ENCODE results near the gene CYB5R3.

Gene CYB5R3

DNA sequence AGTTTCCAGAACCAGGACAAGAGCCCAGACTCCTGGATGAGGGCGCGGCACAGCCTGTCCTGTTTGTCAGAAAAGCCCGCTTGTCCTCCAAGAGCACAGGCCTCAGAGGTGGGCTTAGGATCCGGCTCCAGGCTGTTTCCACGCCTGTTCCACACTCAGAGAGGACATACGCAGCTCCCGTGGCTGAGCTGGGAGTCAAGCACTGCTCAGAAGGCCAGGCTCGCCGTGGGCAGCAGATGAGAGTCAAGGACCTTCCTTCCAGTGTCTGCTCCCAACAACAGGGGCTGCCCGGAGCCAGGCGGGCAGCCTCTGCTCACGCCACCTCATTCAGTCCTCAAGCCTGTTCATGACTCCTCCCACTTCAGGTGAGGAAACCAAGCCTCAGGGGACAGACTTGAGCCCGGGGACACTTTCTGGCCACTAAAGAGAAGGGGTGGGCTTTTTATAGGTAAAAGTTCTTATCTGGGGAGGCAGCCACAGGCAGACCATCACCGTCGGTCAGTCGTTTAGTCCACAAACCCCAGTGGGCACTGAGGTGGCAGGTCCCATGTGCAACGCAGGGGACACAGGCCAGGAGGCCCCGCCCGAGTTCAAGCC lies 3.8 kb downstream of the CYB5R3 start:
- DNase-seq = no peak

DNA sequence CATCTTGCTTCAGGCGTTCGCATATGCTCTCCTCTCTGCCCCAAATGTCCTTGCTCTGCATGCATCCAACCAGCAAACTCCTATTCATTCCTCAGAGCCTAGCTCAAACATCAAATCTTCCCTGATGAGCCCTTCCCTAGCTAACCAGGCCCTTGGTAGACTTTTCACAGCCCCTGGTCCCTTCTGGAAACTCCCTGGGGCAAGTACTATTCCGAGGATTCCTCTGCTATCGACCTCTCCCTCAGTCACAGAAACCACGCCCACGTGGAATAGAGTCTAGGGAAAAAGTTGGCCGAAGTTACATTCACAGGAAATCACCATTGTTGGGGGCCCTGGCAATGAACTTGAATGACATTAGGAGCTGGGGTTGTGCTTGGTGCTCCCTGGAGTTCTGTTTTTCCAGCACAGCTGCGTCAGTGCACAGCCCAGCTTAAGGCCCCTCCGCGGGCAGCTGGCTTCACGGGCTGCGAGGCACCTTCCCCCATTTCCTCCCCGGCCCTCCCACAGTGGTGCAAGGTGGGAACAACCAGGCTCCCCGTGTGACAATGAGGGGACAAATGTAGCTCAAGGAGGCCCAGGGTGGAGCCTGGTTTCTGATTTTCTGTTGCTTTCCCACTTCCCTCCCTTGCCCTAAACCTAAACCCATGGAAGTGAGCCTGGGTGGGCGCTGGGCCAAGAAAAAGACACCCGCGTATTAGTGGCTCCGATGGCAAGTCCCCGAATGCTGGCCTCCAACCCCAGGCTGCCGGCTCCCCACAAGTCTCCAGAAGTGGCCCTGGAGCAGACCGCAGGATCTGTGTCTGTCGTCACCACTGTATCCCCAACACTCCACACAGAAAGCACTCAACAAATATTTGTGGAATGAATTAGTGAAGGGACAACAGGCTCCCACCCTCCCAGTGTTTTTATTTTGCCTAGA lies 4.5 kb downstream of the CYB5R3 start:
- peak in 3 of 4 experiments; percentile 30 to 49 (median 38) for DNase-seq

- DNase-seq = no peak
Observed at GRCh38 chr22:42643634-42644421, 5.4 kb downstream of the CYB5R3 start.

DNA sequence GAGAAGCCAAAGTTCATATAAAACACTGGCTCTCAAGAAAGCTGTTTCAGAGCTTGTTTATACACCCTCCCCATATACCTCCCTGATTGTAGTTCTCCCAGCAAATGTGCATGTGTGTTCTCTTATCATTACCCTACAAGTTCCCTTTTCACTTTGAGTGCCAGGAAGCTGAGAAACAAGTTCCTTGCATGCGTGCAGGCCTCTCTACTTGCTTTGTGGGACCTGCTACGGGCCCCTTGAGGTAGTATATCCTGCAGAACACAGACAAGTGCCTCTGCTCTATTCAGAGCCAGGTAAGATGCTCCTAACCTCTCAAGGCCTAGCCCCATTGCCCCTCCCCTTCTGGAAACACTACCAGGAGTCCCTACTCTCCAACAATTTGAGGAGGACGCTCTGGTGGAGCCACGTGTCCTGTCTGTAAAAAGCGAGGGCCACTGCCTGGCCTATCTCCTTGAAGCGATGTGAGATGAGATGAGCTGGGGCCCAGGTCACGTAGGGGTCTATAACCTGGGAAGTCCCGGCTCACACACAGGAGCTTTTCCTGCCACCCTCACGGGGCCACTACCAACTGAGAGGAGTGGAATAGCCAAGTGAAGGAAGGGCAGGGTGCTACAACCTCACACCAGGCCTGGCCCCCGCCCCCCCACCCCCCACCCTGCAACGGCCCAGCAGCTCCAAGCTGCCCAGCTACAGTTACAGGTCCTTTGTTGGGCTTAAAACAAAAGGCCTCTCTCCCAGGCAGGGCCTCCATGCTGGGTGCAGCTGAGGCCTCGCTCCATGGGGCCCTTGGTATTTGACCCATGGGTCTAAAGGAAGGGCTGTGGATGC lies 6.2 kb downstream of the CYB5R3 start:
- DNase-seq = peak; percentile 37 to 64 (median 56)

- DNase-seq = no peak
Observed at GRCh38 chr22:42641801-42642413, 7.3 kb downstream of the CYB5R3 start.

- no peak for DNase-seq
Observed at GRCh38 chr22:42639541-42640241, 9.5 kb downstream of the CYB5R3 start.

DNA sequence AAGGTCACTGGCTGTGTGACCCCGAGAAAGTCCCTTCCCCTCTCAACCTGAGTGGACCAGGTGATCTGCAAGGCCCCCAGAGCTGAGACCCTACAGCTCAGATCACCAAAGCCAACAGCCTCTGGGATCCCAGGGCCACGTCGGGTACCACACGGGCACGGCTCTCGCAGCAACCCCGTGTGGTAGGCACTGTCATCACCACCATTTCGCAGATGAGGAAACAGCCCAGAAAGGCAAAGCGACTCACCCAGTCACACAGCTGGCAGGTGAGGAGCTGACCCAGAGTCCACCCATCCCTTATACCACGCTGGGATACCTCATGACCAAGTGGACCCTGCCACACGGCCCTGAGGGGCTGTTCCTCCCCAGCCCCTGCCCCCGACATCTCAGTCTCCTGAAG lies 11.6 kb downstream of the CYB5R3 start:
- DNase-seq = no peak

- no peak for DNase-seq
Observed at GRCh38 chr22:42636506-42636905, 12.7 kb downstream of the CYB5R3 start.

DNA sequence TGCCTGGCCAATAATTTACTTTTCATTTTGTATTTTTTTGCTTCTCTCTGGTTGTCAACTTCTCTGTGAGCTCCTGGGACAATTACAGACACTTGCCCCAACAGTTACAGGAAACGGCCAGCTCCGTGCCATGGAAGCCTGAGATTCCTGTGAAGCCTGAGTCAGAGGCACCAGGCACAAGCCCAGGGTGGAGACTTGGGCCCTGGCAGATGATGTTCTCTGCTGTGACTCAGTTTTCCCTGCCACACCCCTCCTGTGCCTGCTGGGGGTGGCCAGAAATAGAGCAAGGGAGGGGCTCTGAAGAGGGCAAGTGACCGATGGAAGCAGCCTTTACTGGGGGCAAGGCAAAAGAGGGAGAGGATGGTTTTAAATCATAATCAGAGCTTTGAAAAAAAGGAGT lies 13.7 kb downstream of the CYB5R3 start:
- DNase-seq = no peak

DNA sequence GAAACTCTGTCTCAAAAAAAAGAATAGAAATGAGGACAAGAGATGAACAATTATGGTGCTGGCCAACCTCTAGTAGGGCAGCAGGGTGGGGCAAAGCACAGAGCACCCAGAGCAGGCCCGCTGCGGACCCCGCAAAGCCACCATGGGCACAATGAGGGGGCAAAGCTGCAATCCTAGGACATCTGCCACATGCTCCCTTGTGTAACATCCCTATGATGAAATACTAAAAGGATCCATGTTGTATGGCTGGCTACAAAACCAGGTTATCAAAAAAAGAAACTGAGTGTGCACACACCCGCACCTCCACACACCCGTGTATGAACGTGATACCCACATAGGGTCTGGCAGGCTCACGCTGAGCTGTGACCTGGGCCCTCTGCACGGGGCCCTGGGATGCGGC lies 16.2 kb downstream of the CYB5R3 start:
- no peak for DNase-seq

- DNase-seq = no peak
Observed at GRCh38 chr22:42632096-42632495, 17.1 kb downstream of the CYB5R3 start.

DNA sequence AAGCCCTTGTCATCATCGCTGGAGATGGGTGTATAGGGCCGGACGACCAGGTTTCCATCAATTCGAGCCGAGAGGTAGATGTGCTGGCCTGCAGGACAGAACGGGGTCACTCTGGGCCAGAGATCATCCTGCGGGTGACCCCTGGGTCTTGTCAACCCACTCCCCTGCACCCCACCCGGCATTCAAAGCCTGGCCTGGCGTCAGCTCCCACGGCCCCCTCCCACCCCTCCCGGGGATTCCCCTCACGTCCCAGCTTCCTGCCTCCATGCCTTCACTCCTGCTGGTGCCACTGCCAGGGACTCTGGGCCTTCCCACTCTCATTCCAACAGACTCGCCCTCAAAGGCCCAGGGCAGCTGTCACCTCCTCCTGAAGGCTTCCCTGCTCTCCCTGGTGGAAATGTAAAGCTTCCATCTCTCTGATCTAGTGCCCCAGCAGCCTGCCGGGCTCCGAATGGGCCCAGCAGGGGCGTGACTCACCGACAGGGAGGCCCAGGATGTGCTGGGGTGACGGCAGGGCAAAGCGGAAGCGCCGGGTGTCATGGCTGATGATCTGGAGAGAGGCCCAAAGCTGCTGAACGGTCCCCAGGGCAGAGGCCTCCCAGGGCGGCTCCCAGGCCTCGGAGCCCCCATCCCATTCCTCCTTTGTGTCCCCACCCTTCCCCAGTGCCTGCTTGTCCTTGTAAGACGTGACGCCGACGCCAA lies 18.1 kb downstream of the CYB5R3 start:
- no peak for DNase-seq

DNA sequence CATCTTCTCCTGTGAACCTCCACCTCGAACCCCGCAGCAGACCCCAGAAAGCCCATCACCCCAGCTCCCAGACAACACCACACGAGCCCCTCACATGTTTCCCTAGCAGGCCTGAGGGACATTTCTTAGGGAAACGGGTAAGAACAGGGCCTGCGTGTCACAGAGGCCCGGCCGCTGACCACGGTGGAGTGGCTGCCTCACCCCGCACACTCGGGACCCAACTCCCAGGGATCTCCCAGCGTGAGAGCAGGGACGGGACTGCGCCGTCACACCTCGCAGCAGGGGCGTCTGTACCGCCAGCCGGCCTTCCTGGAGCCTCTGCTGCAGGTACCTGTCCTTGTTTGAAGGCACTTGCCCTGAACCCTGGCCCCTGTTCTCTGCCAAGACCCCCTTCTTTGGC lies 19.0 kb downstream of the CYB5R3 start:
- no peak for DNase-seq

GRCh38 chr22:42627981-42628380 lies 21.2 kb downstream of the CYB5R3 start:
- DNase-seq = no peak

- DNase-seq = no peak
Observed at GRCh38 chr22:42626951-42627625, 22.1 kb downstream of the CYB5R3 start.

DNA sequence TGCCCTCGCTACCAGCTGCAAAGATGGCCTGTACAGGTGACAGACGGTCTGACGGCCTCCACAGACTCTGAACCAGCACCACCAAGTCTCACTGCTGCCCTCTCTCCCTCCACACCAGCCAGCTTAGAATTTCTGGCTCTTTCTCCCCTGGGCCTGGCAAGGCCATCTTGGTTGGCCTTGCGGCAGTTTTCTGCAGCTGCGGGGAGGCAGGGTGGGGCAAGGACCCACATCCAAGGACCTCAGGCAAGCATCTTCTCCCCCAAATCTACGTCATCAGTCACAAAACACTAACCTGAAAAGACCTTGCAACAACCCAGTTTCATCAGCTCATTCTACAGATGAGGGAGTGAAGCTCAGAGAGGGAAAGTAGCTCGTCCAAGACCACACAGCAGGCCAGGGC lies 22.8 kb downstream of the CYB5R3 start:
- DNase-seq = no peak

DNA sequence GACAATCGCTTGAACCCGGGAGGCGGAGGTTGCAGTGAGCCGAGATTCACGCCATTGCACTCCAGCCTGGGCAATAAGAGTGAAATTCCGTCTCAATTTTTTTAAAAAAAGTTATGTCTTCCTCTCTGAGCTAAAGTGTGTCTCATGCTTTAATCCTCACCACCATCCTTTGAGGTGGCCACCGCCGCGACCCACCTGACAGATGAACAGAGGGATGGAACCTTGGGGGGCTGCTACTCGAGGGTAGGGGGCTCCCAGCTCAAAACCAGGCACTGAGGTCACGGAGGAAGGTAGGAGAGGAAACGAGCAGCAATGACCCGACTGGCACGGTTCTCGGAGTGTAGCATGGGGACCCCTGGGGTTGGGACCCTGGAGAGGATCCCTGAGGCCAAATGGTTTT lies 23.8 kb downstream of the CYB5R3 start:
- no peak for DNase-seq

- DNase-seq = no peak
Observed at GRCh38 chr22:42624551-42625106, 24.6 kb downstream of the CYB5R3 start.

- DNase-seq = no peak
Observed at GRCh38 chr22:42623756-42624441, 25.3 kb downstream of the CYB5R3 start.

All from suppressor macrophage (primary cell).